ENCODE results near the gene GBF1.
A peak's percentile ranks its signal among the peaks of the same experiment; 100 is the strongest.

The GBF1 gene

GRCh38 chr10:102310361-102311024, 65.2 kb downstream of the GBF1 start:
- no peaks in the 10 kb centered on the region for H3K27me3 Mint-ChIP-seq
- H3K9me3 Mint-ChIP-seq: no peaks in the 10 kb centered on the region
- H3K4me3 Mint-ChIP-seq: peak overlapping the region in 1 of 2 donors; percentile 31
- peaks cover 15 to 43% of the 10 kb centered on the region in 2 donors for H3K36me3 Mint-ChIP-seq
- DNase-seq (no peak), ATAC-seq (replicated peaks) (no peak)
- no peak overlapping the region for H3K27ac Mint-ChIP-seq
- peaks cover 30 to 67% of the 10 kb centered on the region in 2 donors for H3K4me1 Mint-ChIP-seq

GRCh38 chr10:102311025-102311420, 65.7 kb downstream of the GBF1 start:
- H3K4me3 Mint-ChIP-seq: no peak overlapping the region
- H3K4me1 Mint-ChIP-seq: peaks cover 28 to 67% of the 10 kb centered on the region in 2 donors
- ATAC-seq (replicated peaks): no peak
- H3K27ac Mint-ChIP-seq: no peak overlapping the region
- no peaks in the 10 kb centered on the region for H3K27me3 Mint-ChIP-seq
- H3K36me3 Mint-ChIP-seq: peaks cover 15 to 42% of the 10 kb centered on the region in 2 donors
- no peak for DNase-seq
- H3K9me3 Mint-ChIP-seq: no peaks in the 10 kb centered on the region

DNA sequence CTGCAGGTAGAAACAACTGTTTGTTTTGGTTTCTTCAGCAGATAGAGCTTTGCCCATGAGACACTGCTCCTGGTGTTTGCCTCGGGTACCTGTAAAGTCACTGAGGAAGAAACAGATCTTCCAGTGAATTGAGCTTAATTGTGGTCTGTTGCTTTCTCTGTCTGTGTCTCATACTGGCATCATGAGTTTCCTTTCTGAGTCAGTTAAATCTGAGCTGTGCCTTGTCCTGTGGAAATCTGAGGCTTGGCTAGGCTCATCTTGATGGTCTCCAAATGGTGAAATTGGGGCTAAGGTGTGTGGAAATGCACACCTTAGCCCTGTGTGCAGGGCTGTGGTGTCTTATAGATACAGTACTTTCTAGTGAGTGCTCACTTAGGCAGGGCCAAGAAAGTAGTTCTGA, 67.4 kb downstream of the GBF1 start:
- Mint-ChIP-seq H3K27me3 (no peaks in the 10 kb centered on the region), H3K36me3 (peaks cover 11 to 32% of the 10 kb centered on the region in 2 donors), H3K9me3 (no peaks in the 10 kb centered on the region), H3K4me3 (no peak overlapping the region), H3K4me1 (peaks cover 28 to 62% of the 10 kb centered on the region in 2 donors), H3K27ac (peak overlapping the region; percentile 25)
- DNase-seq (no peak), ATAC-seq (replicated peaks) (no peak)

DNA sequence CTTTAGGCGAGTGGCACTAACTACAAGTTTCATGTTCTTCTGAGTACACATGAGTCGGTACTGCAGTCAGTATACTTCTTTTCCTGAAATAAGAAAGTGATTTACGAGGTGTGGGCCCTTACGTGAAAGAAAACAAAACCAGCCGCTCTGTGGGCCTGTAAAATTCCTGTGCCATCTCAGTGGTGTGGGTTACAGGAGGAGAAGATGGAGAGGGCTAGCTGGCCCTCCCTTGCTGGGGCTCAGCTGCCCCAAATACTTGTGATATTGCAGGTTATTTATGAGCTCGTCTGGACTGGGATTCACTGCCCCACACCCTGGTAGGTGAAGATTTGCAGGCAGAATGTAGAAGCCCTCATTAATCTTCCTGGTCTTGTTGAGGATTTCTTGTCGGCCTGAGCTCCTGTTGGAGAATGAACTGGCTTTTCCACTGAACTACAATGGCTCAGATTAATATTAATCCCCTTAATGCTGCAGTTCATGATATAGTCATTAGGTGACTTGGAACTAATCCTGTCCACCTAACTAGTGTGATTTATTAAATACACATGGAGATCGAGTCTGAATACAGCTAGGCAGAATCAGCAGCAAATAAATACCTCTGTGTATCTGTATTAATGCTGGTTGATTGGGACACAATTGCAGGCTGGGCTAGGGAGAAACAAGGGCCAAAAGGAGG, 68.0 kb downstream of the GBF1 start:
- H3K27ac Mint-ChIP-seq: peak overlapping the region; percentile 59
- no peak for DNase-seq

DNA sequence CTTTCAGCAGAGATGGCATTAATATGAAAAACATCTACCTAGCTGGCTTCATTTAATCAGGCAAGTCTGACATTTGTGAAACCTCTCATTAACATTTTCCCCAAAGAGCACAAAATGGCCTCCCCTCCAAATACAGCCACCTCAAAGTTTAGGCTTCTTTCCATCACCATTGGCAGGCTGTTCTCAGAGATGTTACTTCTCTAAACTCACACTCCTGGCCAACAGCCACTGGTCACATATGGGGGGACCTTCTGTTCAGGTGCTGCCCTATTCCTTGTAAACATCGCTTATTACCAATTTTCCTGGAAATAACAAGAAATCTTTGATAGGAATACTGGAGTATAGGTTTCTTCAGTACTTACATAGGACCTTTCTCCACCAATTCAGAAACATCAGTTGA, 69.5 kb downstream of the GBF1 start:
- ATAC-seq (replicated peaks) (no peak), DNase-seq (no peak)
- Mint-ChIP-seq H3K27me3 (no peaks in the 10 kb centered on the region), H3K9me3 (no peaks in the 10 kb centered on the region), H3K36me3 (peaks cover 9 to 28% of the 10 kb centered on the region in 2 donors), H3K4me1 (peaks cover 22 to 63% of the 10 kb centered on the region in 2 donors), H3K4me3 (no peak overlapping the region), H3K27ac (no peak overlapping the region)

More for the DNA sequence above, 68.0 kb downstream of the GBF1 start:
- H3K36me3 Mint-ChIP-seq: peaks cover 8 to 29% of the 10 kb centered on the region in 2 donors
- ATAC-seq (replicated peaks): no peak
- H3K4me1 Mint-ChIP-seq: peaks cover 28 to 62% of the 10 kb centered on the region in 2 donors
- H3K9me3 Mint-ChIP-seq: no peaks in the 10 kb centered on the region
- no peak overlapping the region for H3K4me3 Mint-ChIP-seq
- H3K27me3 Mint-ChIP-seq: no peaks in the 10 kb centered on the region

DNA sequence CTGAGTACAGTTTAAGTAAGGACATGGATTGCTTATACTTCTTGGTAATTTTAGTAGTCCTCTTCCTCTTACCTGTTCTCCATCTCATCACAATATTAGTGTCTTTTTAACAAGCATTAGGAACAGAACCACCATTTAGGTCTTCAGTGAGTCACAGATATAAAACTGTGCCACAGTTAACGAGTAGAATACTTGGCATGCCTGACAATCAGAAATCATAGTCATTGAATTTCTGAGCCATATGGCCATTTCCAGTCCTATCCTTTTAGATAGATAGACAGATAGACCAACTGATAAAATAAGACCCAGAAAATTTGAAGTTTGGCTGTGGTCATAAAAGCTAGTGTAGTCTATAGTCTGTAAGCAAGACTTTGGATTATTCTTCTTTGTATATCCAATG, 71.1 kb downstream of the GBF1 start:
- no peak for ATAC-seq (replicated peaks)
- Mint-ChIP-seq H3K27ac (no peak overlapping the region), H3K9me3 (no peaks in the 10 kb centered on the region), H3K4me1 (peaks cover 18 to 54% of the 10 kb centered on the region in 2 donors), H3K27me3 (no peaks in the 10 kb centered on the region), H3K4me3 (no peak overlapping the region), H3K36me3 (peaks cover 14 to 30% of the 10 kb centered on the region in 2 donors)
- DNase-seq: no peak

- DNase-seq (no peak), ATAC-seq (replicated peaks) (peak; percentile 83 to 89)
- no peaks in the 10 kb centered on the region for H3K9me3 Mint-ChIP-seq
- no peaks in the 10 kb centered on the region for H3K27me3 Mint-ChIP-seq
- H3K27ac Mint-ChIP-seq: no peak overlapping the region
- peaks cover 19 to 27% of the 10 kb centered on the region in 2 donors for H3K36me3 Mint-ChIP-seq
- H3K4me3 Mint-ChIP-seq: no peak overlapping the region
- peaks cover 11 to 57% of the 10 kb centered on the region in 2 donors for H3K4me1 Mint-ChIP-seq
Measured at GRCh38 chr10:102322914-102323313, 77.6 kb downstream of the GBF1 start.

DNA sequence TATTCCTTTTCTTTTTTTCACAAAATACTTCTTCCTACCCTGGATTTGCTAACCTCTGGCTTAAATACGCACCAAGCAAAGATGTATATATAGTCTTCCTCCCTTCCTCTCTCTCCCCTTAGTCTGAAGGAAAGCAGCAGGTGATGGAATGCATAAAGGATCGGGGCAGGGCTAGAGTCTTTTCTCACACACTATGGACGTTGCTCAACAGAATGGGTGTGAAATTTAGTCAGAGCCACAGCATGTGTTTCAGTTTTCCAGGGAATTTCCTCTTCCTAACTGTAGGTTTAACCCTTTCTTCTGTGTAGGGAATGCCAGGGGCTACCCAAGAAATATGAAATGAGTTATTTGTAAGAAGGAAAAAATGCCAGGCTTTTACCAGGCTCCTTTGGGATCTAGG, 78.7 kb downstream of the GBF1 start:
- Mint-ChIP-seq H3K27ac (no peak overlapping the region), H3K9me3 (no peaks in the 10 kb centered on the region), H3K4me3 (no peak overlapping the region), H3K27me3 (no peaks in the 10 kb centered on the region), H3K4me1 (peaks cover 11 to 52% of the 10 kb centered on the region in 2 donors), H3K36me3 (peaks cover 20 to 27% of the 10 kb centered on the region in 2 donors)
- DNase-seq (no peak), ATAC-seq (replicated peaks) (no peak)

DNA sequence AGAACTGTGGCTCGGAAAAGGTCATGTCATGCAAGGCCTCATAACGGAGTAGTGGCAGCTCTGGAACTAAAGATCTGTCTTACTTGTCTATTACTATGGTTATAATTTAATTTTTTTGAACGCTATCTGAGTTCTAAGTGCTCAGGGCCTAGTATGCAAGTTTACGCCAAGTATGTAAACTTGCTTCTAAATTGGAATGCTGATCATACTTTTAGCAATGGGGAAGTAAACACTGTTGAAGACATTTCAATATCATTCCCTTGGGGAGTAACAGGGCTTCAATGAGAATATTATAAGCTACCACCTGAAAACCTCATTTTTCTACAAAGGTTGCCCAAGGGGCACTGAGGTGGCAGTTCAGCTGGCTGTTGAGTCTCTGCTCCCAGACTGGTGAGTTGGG, 80.7 kb downstream of the GBF1 start:
- H3K4me1 Mint-ChIP-seq: peaks cover 7 to 37% of the 10 kb centered on the region in 2 donors
- H3K27ac Mint-ChIP-seq: no peak overlapping the region
- no peak overlapping the region for H3K4me3 Mint-ChIP-seq
- no peaks in the 10 kb centered on the region for H3K27me3 Mint-ChIP-seq
- H3K9me3 Mint-ChIP-seq: no peaks in the 10 kb centered on the region
- no peak for ATAC-seq (replicated peaks)
- peaks cover 18 to 24% of the 10 kb centered on the region in 2 donors for H3K36me3 Mint-ChIP-seq
- DNase-seq: no peak

GRCh38 chr10:102327002-102327401, 81.7 kb downstream of the GBF1 start:
- no peak for ATAC-seq (replicated peaks)
- H3K36me3 Mint-ChIP-seq: peaks cover 17 to 23% of the 10 kb centered on the region in 2 donors
- no peak overlapping the region for H3K27ac Mint-ChIP-seq
- H3K27me3 Mint-ChIP-seq: no peaks in the 10 kb centered on the region
- peaks cover 7 to 37% of the 10 kb centered on the region in 2 donors for H3K4me1 Mint-ChIP-seq
- no peak overlapping the region for H3K4me3 Mint-ChIP-seq
- no peaks in the 10 kb centered on the region for H3K9me3 Mint-ChIP-seq
- DNase-seq: no peak

GRCh38 chr10:102327641-102328040, 82.3 kb downstream of the GBF1 start:
- Mint-ChIP-seq H3K4me3 (no peak overlapping the region), H3K27ac (no peak overlapping the region), H3K27me3 (no peaks in the 10 kb centered on the region), H3K9me3 (no peaks in the 10 kb centered on the region), H3K4me1 (peaks cover 7 to 33% of the 10 kb centered on the region in 2 donors), H3K36me3 (peaks cover 19% of the 10 kb centered on the region in 2 donors)
- no peak for ATAC-seq (replicated peaks)
- no peak for DNase-seq

DNA sequence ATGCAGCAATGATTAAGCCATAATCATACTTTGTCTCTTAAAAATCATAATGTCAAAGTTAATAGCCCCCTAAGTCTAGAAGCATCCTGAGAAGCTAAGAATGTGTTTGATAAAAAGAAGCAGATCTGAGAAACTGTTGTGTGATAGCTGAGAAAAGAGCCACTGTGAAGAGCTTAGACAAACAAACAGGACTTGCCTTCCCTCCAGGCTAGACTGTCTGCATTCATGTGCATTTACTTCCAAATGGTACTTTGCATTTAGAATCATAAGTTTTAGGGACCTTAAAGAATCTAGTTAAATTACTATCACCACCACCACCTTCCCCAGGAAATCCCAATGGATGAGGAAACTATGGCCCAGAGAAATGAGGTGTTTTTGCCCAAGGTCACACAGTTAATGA, 87.4 kb downstream of the GBF1 start:
- DNase-seq: no peak
- ATAC-seq (replicated peaks): no peak
- H3K27ac Mint-ChIP-seq: no peak overlapping the region
- H3K9me3 Mint-ChIP-seq: no peaks in the 10 kb centered on the region
- peaks cover 20 to 25% of the 10 kb centered on the region in 2 donors for H3K36me3 Mint-ChIP-seq
- no peaks in the 10 kb centered on the region for H3K27me3 Mint-ChIP-seq
- no peaks in the 10 kb centered on the region for H3K4me1 Mint-ChIP-seq
- H3K4me3 Mint-ChIP-seq: no peak overlapping the region

DNA sequence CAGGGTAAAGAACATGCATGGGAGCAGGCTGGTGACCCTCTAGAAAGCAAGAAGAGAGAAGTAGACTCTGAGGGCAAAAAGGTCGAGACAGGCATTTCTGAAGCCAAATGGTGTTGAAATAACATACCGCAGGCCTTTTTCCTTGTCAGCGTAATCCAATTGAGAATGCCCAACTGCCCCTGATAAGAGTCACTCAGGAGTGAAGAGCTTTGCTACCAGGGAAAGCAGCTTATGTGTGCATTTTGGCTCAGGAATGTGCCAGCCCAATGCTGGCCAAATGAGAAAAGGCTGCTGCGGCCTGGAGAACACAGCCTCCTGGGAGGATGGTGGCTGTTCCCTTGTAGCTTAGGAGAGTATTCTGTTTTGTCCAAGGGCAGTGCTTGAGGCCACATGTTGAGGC, 88.8 kb downstream of the GBF1 start:
- H3K4me1 Mint-ChIP-seq: no peaks in the 10 kb centered on the region
- no peak overlapping the region for H3K4me3 Mint-ChIP-seq
- ATAC-seq (replicated peaks): no peak
- H3K9me3 Mint-ChIP-seq: no peaks in the 10 kb centered on the region
- DNase-seq: no peak
- peak overlapping the region; percentile 2 for H3K27ac Mint-ChIP-seq
- no peaks in the 10 kb centered on the region for H3K27me3 Mint-ChIP-seq
- H3K36me3 Mint-ChIP-seq: peaks cover 24 to 29% of the 10 kb centered on the region in 2 donors

DNA sequence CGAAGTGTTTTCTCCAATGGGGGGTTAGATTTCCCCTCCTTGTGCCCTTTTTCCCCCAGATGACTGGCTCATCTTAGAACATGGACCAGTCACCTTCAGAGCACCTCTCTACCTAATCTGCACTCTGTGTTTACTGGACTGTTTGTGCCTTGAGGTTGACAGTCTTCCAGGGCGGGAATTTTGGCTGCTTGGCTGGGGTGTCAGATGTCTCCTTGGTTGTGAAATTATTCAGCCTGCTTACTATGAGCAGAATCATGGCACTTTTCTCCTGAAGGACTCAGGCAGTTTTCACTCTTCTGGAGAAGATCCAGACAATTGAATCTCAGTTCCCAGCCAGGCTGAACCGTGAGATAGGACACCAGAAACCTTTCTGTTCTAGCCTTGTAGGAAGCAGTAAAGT, 89.9 kb downstream of the GBF1 start:
- DNase-seq: no peak
- Mint-ChIP-seq H3K9me3 (no peaks in the 10 kb centered on the region), H3K4me3 (no peak overlapping the region), H3K27me3 (no peaks in the 10 kb centered on the region), H3K27ac (no peak overlapping the region), H3K36me3 (peaks cover 22 to 29% of the 10 kb centered on the region in 2 donors), H3K4me1 (no peaks in the 10 kb centered on the region)
- ATAC-seq (replicated peaks): no peak

- H3K36me3 Mint-ChIP-seq: peaks cover 14 to 15% of the 10 kb centered on the region in 2 donors
- peaks cover 0 to 2% of the 10 kb centered on the region in 2 donors for H3K4me1 Mint-ChIP-seq
- H3K27ac Mint-ChIP-seq: no peak overlapping the region
- no peaks in the 10 kb centered on the region for H3K9me3 Mint-ChIP-seq
- no peaks in the 10 kb centered on the region for H3K27me3 Mint-ChIP-seq
- H3K4me3 Mint-ChIP-seq: no peak overlapping the region
- DNase-seq (no peak), ATAC-seq (replicated peaks) (no peak)
Measured at GRCh38 chr10:102341038-102341688, 95.8 kb downstream of the GBF1 start.
